WTC11 (cell line): ENCODE data around the gene CACNB4. TPM values are rescaled to one million over a fixed set of nuclear protein-coding genes. Genes with fewer than 3 reads are reported as not detected.

Source experiments
- ATAC-seq: fragments of 200-7000 bp; cut with Tn5 transposase; 2 replicates; pipeline ENCODE4 v1.10.0; 2021; ENCODE audit warnings: mild to moderate bottlenecking, moderate library complexity
- CTCF ChIA-PET: fragments of 300-600 bp; sonication (Branson Sonifier 250); formaldehyde crosslinking; loops from one replicate; lab custom pipeline; 2021; ENCODE audit warnings: antibody characterized with exemption; lab: Charles Lee
- POLR2A ChIA-PET: fragments of 350-600 bp; sonication (Branson Sonifier 250); formaldehyde crosslinking; loops from one replicate; lab custom pipeline; 2021; ENCODE audit warnings: antibody characterized with exemption; lab: Charles Lee
- DNase-seq: peaks from one replicate; pipeline ENCODE4 v3.0.0; 2021; ENCODE audit warnings: low spot score
- H3K27ac Mint-ChIP-seq: 2 replicates; pipeline ENCODE4 v1.8.0; 2021; ENCODE audit warnings: mixed read lengths
- H3K27me3 Mint-ChIP-seq: 2 replicates; pipeline ENCODE4 v1.8.0; 2021; ENCODE audit warnings: low read depth, mild to moderate bottlenecking, moderate library complexity, mixed read lengths
- H3K36me3 Mint-ChIP-seq: 2 replicates; pipeline ENCODE4 v1.8.0; 2021; ENCODE audit warnings: mixed read lengths
- H3K4me1 Mint-ChIP-seq: 2 replicates; pipeline ENCODE4 v1.8.0; 2022; ENCODE audit warnings: mixed read lengths
- H3K4me3 Mint-ChIP-seq: 2 replicates; pipeline ENCODE4 v1.8.0; 2021; ENCODE audit warnings: mild to moderate bottlenecking, moderate library complexity, mixed read lengths
- H3K9me3 Mint-ChIP-seq: 2 replicates; pipeline ENCODE4 v1.8.0; 2021; ENCODE audit warnings: mixed read lengths
- CDX4 ChIP-seq: fragments of 250-450 bp; sonication (Bioruptor Pico); IDR thresholded peaks from 2 replicates; pipeline ENCODE4 v1.9.0; 2021; ENCODE audit warnings: moderate library complexity, mild to moderate bottlenecking, inconsistent platforms, borderline replicate concordance
- CREB1 ChIP-seq: sonication (generic); formaldehyde crosslinking; IDR thresholded peaks from 2 replicates; pipeline ENCODE4 v1.8.0; 2023; ENCODE audit warnings: mild to moderate bottlenecking, missing genetic modification reagents
- E2F4 ChIP-seq: sonication (generic); formaldehyde crosslinking; IDR thresholded peaks from 2 replicates; pipeline ENCODE4 v1.8.1; 2022; ENCODE audit warnings: low read depth, mild to moderate bottlenecking, moderate library complexity, missing genetic modification reagents, borderline replicate concordance
- FOXK1 ChIP-seq: sonication (generic); formaldehyde crosslinking; IDR thresholded peaks from 2 replicates; pipeline ENCODE4 v1.8.0; 2022; ENCODE audit warnings: mild to moderate bottlenecking, moderate library complexity, missing genetic modification reagents
- IRF2 ChIP-seq: sonication (generic); formaldehyde crosslinking; IDR thresholded peaks from 2 replicates; pipeline ENCODE4 v1.8.0; 2022; ENCODE audit warnings: low read depth, missing genetic modification reagents, borderline replicate concordance
- JUN ChIP-seq: sonication (generic); formaldehyde crosslinking; IDR thresholded peaks from 2 replicates; pipeline ENCODE4 v1.8.0; 2023; ENCODE audit warnings: mild to moderate bottlenecking, missing genetic modification reagents
- KAT7 ChIP-seq: sonication (generic); formaldehyde crosslinking; IDR thresholded peaks from 2 replicates; pipeline ENCODE4 v1.8.1; 2023; ENCODE audit warnings: missing genetic modification reagents, mild to moderate bottlenecking, borderline replicate concordance
- NFATC4 ChIP-seq: fragments of 250-450 bp; sonication (Bioruptor Pico); IDR thresholded peaks from 2 replicates; pipeline ENCODE4 v1.9.0; 2021; ENCODE audit warnings: mild to moderate bottlenecking
- NFE2L1 ChIP-seq: sonication (generic); formaldehyde crosslinking; IDR thresholded peaks from 2 replicates; pipeline ENCODE4 v1.8.1; 2023; ENCODE audit warnings: missing genetic modification reagents
- OVOL2 ChIP-seq: fragments of 250-450 bp; sonication (Bioruptor Pico); IDR thresholded peaks from 2 replicates; pipeline ENCODE4 v1.9.0; 2021; ENCODE audit warnings: mild to moderate bottlenecking, borderline replicate concordance
- RELA ChIP-seq: sonication (generic); formaldehyde crosslinking; IDR thresholded peaks from 2 replicates; pipeline ENCODE4 v1.8.1; 2022; ENCODE audit warnings: missing genetic modification reagents, mild to moderate bottlenecking, borderline replicate concordance
- SMAD4 ChIP-seq: sonication (generic); formaldehyde crosslinking; IDR thresholded peaks from 2 replicates; pipeline ENCODE4 v1.8.0; 2022; ENCODE audit warnings: mild to moderate bottlenecking, missing genetic modification reagents
- STAT6 ChIP-seq: sonication (generic); formaldehyde crosslinking; conservative IDR thresholded peaks from 2 replicates; pipeline ENCODE4 v1.8.1; 2023; ENCODE audit warnings: mild to moderate bottlenecking, low read depth, missing genetic modification reagents, moderate library complexity
- TP53 ChIP-seq: sonication (generic); formaldehyde crosslinking; IDR thresholded peaks from 2 replicates; pipeline ENCODE4 v1.8.1; 2023; ENCODE audit warnings: mild to moderate bottlenecking, missing genetic modification reagents
- USF2 ChIP-seq: sonication (generic); formaldehyde crosslinking; IDR thresholded peaks from 2 replicates; pipeline ENCODE4 v1.8.1; 2023; ENCODE audit warnings: mild to moderate bottlenecking, missing genetic modification reagents, moderate library complexity
- ZNF121 ChIP-seq: sonication (generic); formaldehyde crosslinking; IDR thresholded peaks from 2 replicates; pipeline ENCODE4 v1.8.0; 2023; ENCODE audit warnings: missing genetic modification reagents
- ZNF263 ChIP-seq: sonication (generic); formaldehyde crosslinking; IDR thresholded peaks from 2 replicates; pipeline ENCODE4 v1.8.1; 2022; ENCODE audit warnings: low read depth, mild to moderate bottlenecking, moderate library complexity, missing genetic modification reagents
- ZNF281 ChIP-seq: sonication (generic); formaldehyde crosslinking; IDR thresholded peaks from 2 replicates; pipeline ENCODE4 v1.8.0; 2023; ENCODE audit warnings: mild to moderate bottlenecking, missing genetic modification reagents
- ZNF317 ChIP-seq: sonication (generic); formaldehyde crosslinking; IDR thresholded peaks from 2 replicates; pipeline ENCODE4 v1.8.1; 2023; ENCODE audit warnings: low read depth, mild to moderate bottlenecking, moderate library complexity, missing genetic modification reagents, borderline replicate concordance
- ZNF425 ChIP-seq: fragments of 250-450 bp; sonication (Bioruptor Pico); conservative IDR thresholded peaks from 2 replicates; pipeline ENCODE4 v1.9.0; 2021; ENCODE audit warnings: mild to moderate bottlenecking
- ZNF512 ChIP-seq: sonication (generic); formaldehyde crosslinking; IDR thresholded peaks from 2 replicates; pipeline ENCODE4 v1.8.1; 2022; ENCODE audit warnings: missing genetic modification reagents, borderline replicate concordance
- total RNA-seq: library from RNA; stranded (reverse); gene quantifications from 3 replicates; pipeline ENCODE4 v1.2.3, GENCODE V29; 2021

Gene CACNB4
- total RNA-seq, 1 experiment from 2014 or later, result 4.7 TPM

- POLR2A ChIA-PET, result no interaction called here
- no peaks in the 10 kb centered on the region for H3K27me3 Mint-ChIP-seq
- peaks cover 20% of the 10 kb centered on the region for H3K4me1 Mint-ChIP-seq
- no peak overlapping the region for H3K4me3 Mint-ChIP-seq
- CTCF ChIA-PET, result interaction anchor here (0.9 kb wide), 1 partner anchor 42 kb away, joined by 3 read pairs; no protein-coding TSS in a partner anchor
- no peak for TF ChIP-seq OVOL2
- TF ChIP-seq FOXK1 (CRISPR knock-in tag), result no peak
- TF ChIP-seq NFATC4 (CRISPR knock-in tag), result no peak
- no peak for TF ChIP-seq ZNF425
- no peak for TF ChIP-seq TP53 (CRISPR knock-in tag)
- TF ChIP-seq CREB1 (CRISPR knock-in tag), result no peak
- TF ChIP-seq USF2 (CRISPR knock-in tag), result no peak
- H3K27ac Mint-ChIP-seq, result no peak overlapping the region
- H3K9me3 Mint-ChIP-seq, result peaks cover 4% of the 10 kb centered on the region
- no peak for ATAC-seq
- no peak for DNase-seq
- no peaks in the 10 kb centered on the region for H3K36me3 Mint-ChIP-seq
These were observed 30.6 kb downstream of the CACNB4 start for GRCh38 chr2:152068226-152068625.

GRCh38 chr2:152067823-152068222, 31.0 kb downstream of the CACNB4 start:
- CTCF ChIA-PET, result no interaction called here
- Mint-ChIP-seq H3K4me3 (no peak overlapping the region), H3K4me1 (peaks cover 19% of the 10 kb centered on the region), H3K9me3 (peaks cover 4% of the 10 kb centered on the region), H3K27ac (no peak overlapping the region), H3K27me3 (no peaks in the 10 kb centered on the region), H3K36me3 (no peaks in the 10 kb centered on the region)
- TF ChIP-seq CDX4 (no peak), ZNF512 (CRISPR knock-in tag) (no peak), ZNF263 (CRISPR knock-in tag) (no peak), NFE2L1 (CRISPR knock-in tag) (no peak), STAT6 (CRISPR knock-in tag) (no peak), RELA (CRISPR knock-in tag) (no peak), ZNF317 (CRISPR knock-in tag) (no peak), IRF2 (CRISPR knock-in tag) (no peak), SMAD4 (CRISPR knock-in tag) (no peak), ZNF281 (CRISPR knock-in tag) (no peak), E2F4 (CRISPR knock-in tag) (no peak), JUN (CRISPR knock-in tag) (no peak), ZNF121 (CRISPR knock-in tag) (no peak), KAT7 (CRISPR knock-in tag) (no peak)
- DNase-seq (no peak), ATAC-seq (no peak)
- POLR2A ChIA-PET, result no interaction called here
